Liver (tissue), 2 donors: ENCODE measurements around the gene IL7R.

Experiments used
- JUND ChIP-seq, 2 donors: IDR thresholded peaks; 2 replicates each; pipeline ENCODE4 v1.6.1; 2016; ENCODE audit warnings: antibody characterized with exemption in 2 of 2
- RXRA ChIP-seq, 2 donors: IDR thresholded peaks; 2 replicates each; pipeline ENCODE4 v1.6.1; 2017 to 2018; ENCODE audit warnings: antibody characterized with exemption in 2 of 2, mild to moderate bottlenecking in 1 of 2
- TAF1 ChIP-seq: conservative IDR thresholded peaks from 2 replicates; pipeline ENCODE4 v1.6.1; 2016; ENCODE audit warnings: antibody characterized with exemption, mild to moderate bottlenecking
- donor health status: healthy.

- TF ChIP-seq RXRA (IDR thresholded peaks at IDR 0.05), result no peak
- no peak for TF ChIP-seq JUND (IDR thresholded peaks at IDR 0.05)
- TF ChIP-seq TAF1, result no peak
These were observed 37.0 kb upstream of the IL7R start for GRCh38 chr5:35819668-35820067.
